Urothelium cell line (cell line): ENCODE data around the gene PDE4D.

Experiments used
- DNase-seq: peaks from one replicate; pipeline ENCODE4 v3.0.0; 2011; ENCODE audit warnings: low spot score, mixed read lengths
- FAIRE-seq: peaks from 2 replicates; lab custom pipeline; 2011; peaks lifted over from hg19 to GRCh38; lab: Jason Lieb, UNC

The PDE4D gene

DNA sequence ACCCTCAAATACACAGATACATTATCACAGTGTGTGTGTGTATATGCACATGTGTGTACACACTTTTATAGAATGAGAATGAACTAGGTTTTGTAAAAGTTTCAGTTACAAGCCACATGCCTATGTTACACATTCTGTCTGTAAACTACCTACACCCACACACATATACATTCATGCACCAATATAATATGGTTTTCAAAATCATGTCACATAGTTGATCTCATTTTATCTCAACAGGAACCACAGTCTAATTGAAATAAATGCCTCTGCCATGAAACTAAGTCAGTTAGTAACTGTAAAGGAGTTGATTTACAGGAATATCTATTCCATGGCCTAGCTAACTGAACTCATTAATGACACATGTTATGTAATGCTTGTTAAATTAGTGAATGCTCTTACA lies 646.6 kb downstream of the PDE4D start:
- FAIRE-seq (no peak), DNase-seq (no peak)

DNA sequence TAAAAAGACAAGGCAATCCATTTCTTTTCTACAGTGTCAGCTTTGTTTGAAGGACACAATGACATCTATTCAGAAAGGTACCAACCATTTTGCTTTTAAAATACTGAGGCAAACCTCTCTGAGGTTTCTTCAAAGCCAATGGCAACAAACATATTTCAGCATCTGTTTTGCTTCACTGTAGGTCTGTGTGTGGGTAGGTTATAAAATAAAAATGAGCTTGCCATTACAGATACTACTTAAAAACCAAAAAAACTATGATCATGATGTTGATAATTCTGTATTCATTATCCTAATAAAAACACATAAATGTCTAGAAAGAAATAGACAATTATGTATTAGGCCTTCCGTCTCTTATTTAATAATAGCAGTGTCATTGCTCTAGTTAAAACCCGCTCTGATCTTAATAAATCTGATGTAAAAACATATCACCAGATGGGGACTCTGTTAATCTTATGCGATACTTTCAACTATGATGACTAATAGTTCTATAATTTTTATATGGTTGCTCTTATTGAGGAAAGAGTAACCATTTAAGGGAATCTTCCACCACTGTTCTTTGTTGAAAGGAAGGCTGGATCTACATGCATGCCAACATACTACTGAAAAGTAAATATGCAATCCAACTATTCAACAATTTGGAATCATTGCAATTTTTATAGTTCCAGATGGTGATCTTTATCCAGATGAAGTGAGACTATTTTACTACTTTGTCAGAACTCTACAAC lies 647.2 kb downstream of the PDE4D start:
- no peak for FAIRE-seq
- no peak for DNase-seq

DNA sequence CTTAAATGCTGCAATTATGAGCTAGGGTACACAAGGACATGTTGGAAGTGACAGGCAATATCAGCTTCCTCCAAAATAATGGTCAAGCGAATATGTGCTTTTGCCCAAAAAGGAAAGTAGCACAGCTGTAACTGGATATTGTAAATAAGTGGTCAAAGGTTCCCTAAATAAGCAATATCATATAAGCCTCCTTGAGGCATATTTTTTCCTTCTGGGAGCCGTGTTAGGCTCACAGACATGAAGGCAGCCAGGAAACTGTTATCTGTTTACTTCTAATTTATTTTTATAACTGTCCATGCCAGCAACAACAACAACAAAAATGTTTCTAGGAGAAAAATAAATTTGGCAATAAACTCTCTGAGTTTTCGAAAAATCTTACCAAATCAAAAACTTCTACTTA lies 648.3 kb downstream of the PDE4D start:
- no peak for FAIRE-seq
- no peak for DNase-seq

DNA sequence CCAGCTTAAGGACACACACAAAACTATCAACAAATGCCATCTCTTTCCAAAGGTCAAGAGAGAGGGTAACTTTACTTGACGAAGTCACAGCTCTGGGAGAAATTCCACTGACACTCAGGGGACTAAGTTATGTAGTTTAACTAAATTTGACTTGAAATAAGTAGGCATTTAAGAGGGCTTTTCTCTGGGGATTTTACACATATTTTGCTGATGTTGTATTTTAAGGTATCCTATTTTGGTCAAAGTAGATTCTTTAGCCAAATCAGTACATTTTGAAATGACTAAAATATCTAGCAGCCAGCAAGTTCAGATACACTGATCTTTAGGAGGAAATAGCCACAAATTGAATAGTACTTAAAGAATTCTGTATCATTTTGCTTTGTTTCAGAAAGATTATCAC lies 652.0 kb downstream of the PDE4D start:
- no peak for FAIRE-seq
- no peak for DNase-seq

DNA sequence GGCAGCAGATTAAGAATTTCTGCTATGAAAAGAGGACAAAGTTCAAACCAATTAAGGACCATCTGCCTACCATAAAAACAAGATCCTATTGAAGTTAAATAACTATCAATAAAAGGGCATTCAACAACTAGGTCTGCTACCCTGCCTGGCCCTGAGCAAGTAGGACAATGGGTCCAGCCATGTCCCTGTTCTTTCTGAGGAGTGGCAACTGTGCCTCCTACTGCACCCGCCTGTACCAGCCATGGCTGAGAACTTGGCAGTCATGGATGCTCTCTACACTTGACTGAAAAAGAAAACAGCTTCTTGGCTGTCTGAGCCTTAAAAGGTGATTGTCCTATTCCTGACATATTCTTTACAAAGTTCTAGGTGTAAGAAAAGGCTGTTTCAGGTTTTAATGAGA lies 652.4 kb downstream of the PDE4D start:
- DNase-seq (no peak), FAIRE-seq (no peak)

DNA sequence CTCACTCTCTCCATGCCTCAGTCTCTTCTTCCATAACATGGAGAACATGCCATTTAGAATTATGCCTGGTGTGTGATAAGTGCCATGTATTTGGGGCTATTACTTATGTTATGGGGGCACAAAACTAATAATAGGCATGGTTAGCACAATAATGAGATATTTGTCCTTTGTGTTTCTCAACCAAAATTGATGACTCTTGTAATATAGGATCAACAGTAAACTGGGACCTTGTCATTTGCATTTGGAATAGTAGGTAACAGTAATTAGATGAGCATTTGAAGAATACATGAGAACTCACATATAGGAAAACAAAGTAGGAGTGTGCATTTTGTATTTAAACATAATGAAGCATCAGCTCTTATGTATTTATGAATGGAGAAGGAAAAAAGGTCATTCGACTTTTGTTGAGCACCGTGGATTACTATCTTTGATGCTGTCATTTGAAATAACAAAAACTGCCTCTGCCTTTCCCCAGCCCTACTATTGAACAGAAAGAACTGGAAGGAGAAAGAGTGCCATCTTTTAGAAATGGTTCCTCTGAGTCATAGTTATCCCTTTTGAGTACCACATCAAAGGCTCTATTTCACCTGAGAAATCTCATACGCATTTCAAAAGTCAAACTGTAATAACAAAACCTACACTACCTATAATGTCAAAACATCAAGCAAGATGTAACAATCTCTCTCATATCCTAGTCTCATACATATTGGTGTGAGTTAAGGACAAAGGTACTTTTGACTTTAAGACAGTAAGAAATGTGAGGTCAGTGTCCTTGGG lies 655.2 kb downstream of the PDE4D start:
- no peak for DNase-seq
- FAIRE-seq: no peak

DNA sequence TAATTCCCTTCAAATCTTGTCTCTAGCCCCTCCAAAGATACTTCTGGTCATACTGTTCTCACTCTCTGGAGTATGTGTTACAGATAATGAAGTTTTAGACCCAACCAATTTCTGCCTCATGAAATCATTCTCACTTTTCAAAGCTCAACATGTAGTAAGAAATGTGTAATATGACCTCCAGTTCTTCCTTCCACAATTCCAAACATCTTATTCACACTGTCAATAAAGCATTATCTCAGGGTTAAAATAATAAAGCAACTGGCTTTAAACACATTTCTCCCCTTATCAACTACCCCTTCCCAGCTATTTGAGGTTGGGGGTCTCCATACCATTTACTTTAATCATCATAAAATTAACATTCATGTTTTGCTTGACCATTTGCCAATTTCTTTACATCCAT lies 656.5 kb downstream of the PDE4D start:
- DNase-seq: no peak
- no peak for FAIRE-seq

DNA sequence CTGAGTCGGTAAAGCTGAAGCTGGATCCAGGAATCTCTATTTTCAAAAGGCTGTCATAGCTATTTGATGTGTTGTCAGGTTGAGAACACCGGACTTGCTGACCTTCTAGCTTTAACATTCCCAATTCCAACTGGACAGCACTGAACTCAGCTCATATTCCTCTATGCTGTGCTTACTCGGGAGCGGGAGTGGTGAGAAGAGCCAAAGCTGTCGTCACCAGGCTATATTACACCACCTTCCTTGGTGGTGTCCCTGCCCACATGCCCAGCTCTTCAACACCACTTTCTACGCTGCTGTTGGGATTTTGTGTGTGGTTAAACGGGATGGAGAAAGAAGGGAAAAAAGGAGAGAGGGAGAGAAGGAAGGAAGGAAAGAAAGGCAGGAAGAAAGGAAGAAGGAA lies 657.1 kb downstream of the PDE4D start:
- FAIRE-seq (no peak), DNase-seq (no peak)

DNA sequence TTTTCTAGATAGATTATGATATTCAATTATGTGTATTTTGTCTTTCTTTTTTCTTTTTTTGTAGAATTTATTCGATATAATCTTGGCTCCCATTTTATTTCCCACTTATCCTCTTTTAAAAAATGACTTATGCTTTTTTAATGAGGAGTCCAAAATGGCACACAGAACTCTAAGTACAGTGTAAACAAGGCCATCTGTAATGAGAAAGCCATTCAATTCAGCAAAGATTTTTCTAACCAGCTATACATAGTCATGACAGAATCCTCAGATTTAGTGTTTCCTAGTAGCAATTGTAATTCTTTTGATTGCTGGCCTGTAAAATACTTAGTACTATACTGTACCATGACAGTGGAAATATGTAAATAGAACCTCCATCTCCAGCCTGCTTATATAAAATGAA lies 659.3 kb downstream of the PDE4D start:
- DNase-seq: no peak
- no peak for FAIRE-seq

DNA sequence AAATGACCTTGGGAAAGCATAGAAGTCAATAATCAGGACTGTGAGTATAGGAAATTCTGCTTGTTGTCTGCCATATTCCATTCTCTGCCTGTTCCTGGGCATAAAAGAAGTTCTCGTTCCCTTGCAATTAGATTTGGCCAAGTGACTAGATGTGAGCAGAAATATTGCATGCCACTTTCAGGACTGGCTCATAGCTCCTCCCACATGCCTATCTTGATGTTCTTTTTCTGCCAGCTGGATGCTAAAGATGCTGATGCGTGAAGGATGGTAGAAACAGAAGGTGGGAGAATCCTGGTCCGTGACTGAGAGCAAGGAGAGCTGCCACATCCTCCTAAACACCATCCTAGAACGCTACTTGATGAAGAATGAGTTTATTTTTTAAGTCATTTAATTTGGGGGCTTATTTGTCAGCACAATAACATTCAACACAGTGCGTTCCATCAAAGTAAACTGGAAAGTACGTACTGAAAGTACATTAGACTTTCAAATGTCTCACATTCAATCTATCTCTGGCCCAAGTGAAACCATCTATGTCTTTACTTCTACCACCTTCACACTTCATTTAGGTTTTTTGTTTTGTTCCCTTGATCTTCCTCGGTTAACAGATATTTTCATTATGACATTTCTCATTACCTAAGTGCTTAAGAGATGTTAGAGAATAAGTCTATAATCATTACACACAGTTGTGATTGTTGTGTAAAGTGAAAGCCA lies 662.1 kb downstream of the PDE4D start:
- FAIRE-seq: no peak
- no peak for DNase-seq

DNA sequence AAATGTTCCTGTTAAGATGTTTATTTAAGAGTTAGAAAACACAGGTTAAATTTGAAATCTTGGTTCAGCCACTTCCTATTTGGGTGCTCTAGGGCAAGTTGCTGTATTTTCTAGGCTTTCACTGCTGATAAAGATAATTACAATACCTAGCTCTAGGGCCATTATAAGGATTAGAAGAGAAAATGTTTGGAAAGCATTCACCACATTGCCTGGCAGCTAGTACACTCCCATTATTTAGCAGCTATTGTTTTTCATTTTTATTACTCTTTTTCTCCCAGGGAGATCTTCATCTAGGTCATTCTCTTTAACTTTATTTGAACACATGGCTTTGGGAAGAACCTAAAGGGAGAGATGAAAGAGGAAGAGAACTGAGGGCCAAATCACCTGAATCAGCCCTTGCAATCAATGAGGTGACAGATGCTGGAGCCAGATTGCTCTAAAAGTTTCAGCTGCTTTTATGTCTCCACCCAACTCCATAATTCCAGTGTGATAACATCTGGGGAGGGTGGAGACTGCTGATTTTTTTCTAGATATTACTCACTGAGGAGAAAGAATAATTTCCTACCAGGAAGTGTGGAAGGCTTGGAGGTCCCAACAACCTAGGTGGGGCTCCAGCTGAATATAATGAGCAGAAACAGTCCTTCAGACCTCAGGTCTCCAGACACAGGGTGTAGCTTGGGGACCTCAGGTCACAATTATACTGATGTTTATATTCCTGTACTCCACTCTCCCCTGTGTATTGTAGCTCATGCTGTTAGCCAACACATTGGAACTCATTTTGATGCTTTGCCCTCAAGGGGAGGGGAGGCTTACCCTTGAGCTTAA lies 670.6 kb downstream of the PDE4D start:
- FAIRE-seq (no peak), DNase-seq (no peak)

DNA sequence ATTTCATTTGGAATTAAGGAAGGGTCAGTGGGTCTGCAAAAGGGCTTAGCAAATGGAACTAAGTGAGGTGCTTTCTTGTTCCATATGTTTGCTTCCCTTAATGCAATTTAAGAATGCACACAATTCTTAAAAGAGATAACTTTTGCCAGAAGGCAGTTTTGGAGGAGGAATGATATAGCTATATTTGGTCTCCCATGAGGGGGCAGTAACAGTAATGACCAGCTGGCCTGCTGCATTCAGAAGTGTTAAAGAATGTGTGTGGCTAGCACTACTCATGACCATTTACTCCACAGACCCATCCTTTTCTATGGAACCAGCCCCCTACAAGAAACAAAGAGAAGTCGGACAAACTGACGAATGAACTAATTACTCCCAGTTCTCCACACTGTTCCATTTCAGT lies 671.8 kb downstream of the PDE4D start:
- DNase-seq: no peak

DNA sequence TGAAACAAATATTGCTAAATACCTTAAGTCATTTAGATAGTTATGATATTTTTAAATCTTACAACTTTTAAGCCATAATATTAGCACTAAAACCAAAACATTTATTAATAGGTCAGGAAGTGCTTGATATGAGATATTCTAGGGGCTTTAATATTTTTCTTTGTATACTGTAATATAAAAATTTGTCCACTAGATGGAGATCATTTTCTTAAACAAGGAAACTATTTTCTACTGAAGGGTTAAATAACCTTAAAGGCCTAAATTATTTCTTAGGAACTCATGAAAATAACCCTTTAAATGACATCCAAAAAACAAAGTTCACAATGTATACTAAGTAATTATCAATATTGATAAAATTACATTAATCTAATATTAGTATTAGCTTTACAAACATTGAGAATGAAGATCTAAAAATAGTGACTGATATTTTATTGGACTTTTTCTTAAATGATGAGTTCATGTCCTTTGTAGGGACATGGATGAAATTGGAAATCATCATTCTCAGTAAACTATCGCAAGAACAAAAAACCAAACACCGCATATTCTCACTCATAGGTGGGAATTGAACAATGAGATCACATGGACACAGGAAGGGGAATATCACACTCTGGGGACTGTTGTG lies 675.0 kb downstream of the PDE4D start:
- FAIRE-seq: no peak

More for the DNA sequence above, 671.8 kb downstream of the PDE4D start:
- no peak for FAIRE-seq

DNA sequence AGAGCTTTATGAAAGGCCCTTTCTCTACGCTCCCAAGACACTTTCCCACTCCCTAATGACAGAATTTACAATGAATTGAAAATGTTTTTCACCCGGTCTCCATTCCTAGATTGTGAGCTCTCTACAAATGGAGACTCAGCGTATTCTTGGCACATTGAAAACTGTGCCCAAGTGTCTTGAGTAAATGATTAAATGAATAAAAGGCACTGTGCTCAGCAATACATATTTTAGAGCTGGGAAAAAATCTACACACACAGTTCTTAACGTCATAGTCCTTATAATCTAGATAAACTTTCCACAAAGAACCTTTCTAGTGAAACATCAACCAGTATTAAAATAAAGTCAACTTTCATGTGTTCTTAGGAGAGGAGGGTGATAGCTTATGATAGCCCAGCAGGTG lies 676.7 kb downstream of the PDE4D start:
- no peak for FAIRE-seq
- no peak for DNase-seq

More for the DNA sequence above, 675.0 kb downstream of the PDE4D start:
- no peak for DNase-seq

DNA sequence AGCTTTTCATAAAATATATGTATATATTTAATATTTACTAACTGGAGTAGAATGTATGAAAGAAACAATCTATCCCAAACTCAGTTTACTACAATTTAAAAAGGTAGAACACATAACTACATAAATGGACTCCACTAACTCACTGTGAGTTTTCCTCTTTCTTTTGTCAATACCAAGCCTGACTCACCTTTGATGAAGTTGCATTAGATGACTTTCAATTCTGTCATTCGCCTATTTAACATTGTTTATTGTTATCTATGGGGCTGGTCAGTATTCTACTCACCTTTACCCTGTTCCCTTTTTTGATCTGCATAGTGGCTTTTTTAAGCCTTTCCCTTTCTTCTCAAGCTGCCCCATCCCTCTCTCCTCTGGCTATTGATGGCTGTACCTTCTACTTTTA lies 680.9 kb downstream of the PDE4D start:
- DNase-seq (no peak), FAIRE-seq (no peak)

DNA sequence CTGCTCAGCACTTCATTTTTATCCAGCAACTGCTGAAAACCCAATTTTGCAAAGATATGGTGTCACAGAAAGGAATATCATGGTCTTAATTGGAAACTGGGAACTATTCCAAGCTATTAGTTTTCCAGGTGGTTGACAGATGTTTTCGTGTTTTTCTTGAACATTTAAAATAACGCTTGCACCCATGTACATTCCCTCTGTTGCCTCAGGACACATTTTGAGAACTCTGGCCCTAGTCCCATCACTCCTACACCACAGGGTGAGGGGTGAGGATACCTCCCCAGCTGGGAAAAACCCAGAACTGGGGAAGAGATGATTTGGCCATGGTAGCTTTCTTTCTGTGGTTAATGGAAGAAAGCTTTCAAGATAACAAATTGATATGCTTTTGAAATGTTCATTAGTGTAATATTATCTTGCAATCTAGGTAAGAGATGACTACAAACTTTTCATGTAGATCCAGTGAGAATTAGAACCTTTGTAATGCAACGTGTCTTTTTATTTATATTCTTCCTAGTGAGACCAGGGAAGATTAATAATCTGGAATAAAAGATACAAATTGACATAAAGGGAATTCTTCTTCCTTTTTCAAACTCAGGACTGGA lies 683.7 kb downstream of the PDE4D start:
- DNase-seq: no peak
- FAIRE-seq: no peak

DNA sequence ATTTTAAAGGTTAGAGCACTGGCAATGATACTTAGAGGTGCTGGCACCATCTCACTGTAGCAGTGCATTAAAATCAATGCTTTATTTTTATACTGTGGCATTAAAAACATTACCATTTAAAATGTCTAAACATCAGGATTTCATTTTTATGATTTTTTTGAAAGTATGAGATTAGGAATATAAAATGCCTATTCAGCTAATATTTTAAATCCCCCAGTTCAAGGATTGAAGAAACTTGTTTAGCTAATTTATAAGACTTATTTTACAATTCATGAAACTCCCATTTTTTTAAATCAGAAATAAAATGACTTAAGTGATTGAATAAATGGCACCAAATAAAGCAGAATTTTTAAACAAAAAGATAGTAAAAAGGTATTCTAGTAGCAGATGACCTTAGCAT lies 685.1 kb downstream of the PDE4D start:
- DNase-seq: no peak
- FAIRE-seq: no peak

DNA sequence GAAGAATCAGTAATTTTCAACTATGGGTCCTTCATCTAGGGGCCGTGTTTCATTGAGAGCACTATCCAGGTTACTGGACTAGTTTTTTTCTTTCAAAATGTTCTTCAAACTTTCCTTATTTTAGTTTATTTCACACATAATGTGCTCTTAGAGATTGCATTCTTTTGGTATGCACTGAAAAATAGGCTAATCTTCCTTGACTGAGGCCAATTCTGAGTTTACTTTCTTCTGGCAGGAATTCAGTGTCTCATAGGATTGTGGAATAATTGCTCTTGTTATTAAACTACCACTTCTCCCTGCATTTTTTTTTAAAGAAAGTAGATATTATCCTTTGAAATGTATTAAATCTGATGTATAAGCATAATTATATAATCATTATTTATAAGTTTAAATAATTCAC lies 686.1 kb downstream of the PDE4D start:
- no peak for DNase-seq
- FAIRE-seq: no peak

DNA sequence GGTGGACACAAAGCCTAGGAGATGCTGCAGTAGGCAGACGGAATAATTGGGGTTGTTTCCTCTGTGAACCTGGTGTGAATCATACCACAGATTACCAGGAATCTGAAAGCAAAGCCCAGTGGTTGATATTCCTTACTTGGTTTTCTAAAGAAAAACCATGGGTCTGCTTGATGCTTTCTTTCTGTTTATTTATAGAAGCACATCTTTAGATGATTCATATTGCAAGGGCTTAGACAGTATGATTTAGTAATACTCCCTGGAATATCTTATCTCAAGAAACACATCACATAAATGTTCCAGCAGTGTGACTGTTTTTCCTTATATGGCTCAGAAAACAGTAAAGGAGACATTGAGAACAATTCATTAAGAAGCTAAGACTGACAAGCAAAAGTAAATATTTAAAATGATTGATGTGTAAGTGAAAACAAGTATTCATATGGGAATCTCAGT lies 687.4 kb downstream of the PDE4D start:
- DNase-seq (no peak), FAIRE-seq (no peak)
